ENCODE results near the gene COPA.
"Not testable (repeated sequence)": the region's sequence is repeated elsewhere in the genome, so short reads cannot be mapped to it uniquely, and the experiment has no call there.

Gene COPA

GRCh38 chr1:160325252-160325651, 17.8 kb downstream of the COPA start:
- no peak for DNase-seq (ENCODE audit: low spot score)

GRCh38 chr1:160322831-160323230, 20.2 kb downstream of the COPA start:
- no peak for DNase-seq (ENCODE audit: low spot score)

GRCh38 chr1:160315359-160315758, 27.7 kb downstream of the COPA start:
- no peak for DNase-seq (ENCODE audit: low spot score)

GRCh38 chr1:160309571-160309970, 33.5 kb downstream of the COPA start:
- DNase-seq (ENCODE audit: low spot score): no peak

GRCh38 chr1:160309185-160309557, 33.9 kb downstream of the COPA start:
- DNase-seq (ENCODE audit: low spot score): no peak

- no peak for DNase-seq (ENCODE audit: low spot score)
These were observed 34.4 kb downstream of the COPA start for GRCh38 chr1:160308451-160309184.

GRCh38 chr1:160307118-160307791, 35.8 kb downstream of the COPA start:
- DNase-seq (ENCODE audit: low spot score): no peak

GRCh38 chr1:160300173-160300572, 42.9 kb downstream of the COPA start:
- DNase-seq (ENCODE audit: low spot score): no peak

GRCh38 chr1:160296036-160296435, 47.0 kb downstream of the COPA start:
- no peak for DNase-seq (ENCODE audit: low spot score)

- peak; percentile 15 for DNase-seq (ENCODE audit: low spot score)
These were observed 49.8 kb downstream of the COPA start for GRCh38 chr1:160293020-160293968.

- peak; percentile 85 for DNase-seq (ENCODE audit: low spot score)
These were observed 51.5 kb downstream of the COPA start for GRCh38 chr1:160291248-160292220.

GRCh38 chr1:160287769-160288168, 55.3 kb downstream of the COPA start:
- not testable (repeated sequence) for DNase-seq (ENCODE audit: low spot score)

GRCh38 chr1:160285506-160285905, 57.5 kb downstream of the COPA start:
- DNase-seq (ENCODE audit: low spot score): no peak

- DNase-seq (ENCODE audit: low spot score): peak; percentile 98
These were observed 58.2 kb downstream of the COPA start, which contains the start of gene PEX19 for GRCh38 chr1:160284782-160285344. TSS of gene PEX19 (minus strand) at chr1:160285133. CDS start at chr1:160285124, 9 bp downstream.

- DNase-seq (ENCODE audit: low spot score): no peak
These were observed 58.7 kb downstream of the COPA start for GRCh38 chr1:160284220-160284781.

GRCh38 chr1:160282807-160283206, 60.2 kb downstream of the COPA start:
- DNase-seq (ENCODE audit: low spot score): no peak

GRCh38 chr1:160277987-160278386, 65.1 kb downstream of the COPA start:
- DNase-seq (ENCODE audit: low spot score): no peak

- DNase-seq (ENCODE audit: low spot score): no peak
These were observed 65.7 kb downstream of the COPA start for GRCh38 chr1:160277330-160277729.

- no peak for DNase-seq (ENCODE audit: low spot score)
These were observed 72.0 kb downstream of the COPA start for GRCh38 chr1:160271025-160271424.

GRCh38 chr1:160267284-160267991, 75.6 kb downstream of the COPA start:
- no peak for DNase-seq (ENCODE audit: low spot score)

All from Ammon's horn (tissue), 1 donor.